Lower leg skin (tissue), 3 donors: Measurements from ENCODE around the gene UBE2E2.

Source experiments
- CTCF ChIP-seq, 3 donors: fragments of 450-650 bp; IDR thresholded peaks; one replicate each; pipeline ENCODE4 v1.5.1; 2016; ENCODE audit warnings: antibody characterized with exemption in 3 of 3, mild to moderate bottlenecking in 3 of 3, moderate library complexity in 2 of 3
- POLR2A ChIP-seq, 2 donors: fragments of 450-650 bp; IDR thresholded peaks; one replicate each; pipeline ENCODE4 v1.6.1; 2016 to 2017; ENCODE audit warnings: antibody characterized with exemption in 2 of 2, mild to moderate bottlenecking in 1 of 2, moderate library complexity in 1 of 2

- no peak for TF ChIP-seq POLR2A (IDR thresholded peaks at IDR 0.05)
- no peak for TF ChIP-seq CTCF (IDR thresholded peaks at IDR 0.05)
Measured at GRCh38 chr3:23440416-23441294, 237.5 kb downstream of the UBE2E2 start.
